Lung (tissue), 12 donors: ENCODE data around the gene GALNT5. TPM values are rescaled to one million over a fixed set of nuclear protein-coding genes. Genes with fewer than 3 reads are reported as not detected.

ENCODE experiments used
- ATAC-seq: fragments of 200-7000 bp; cut with Tn5 transposase; one replicate; pipeline ENCODE4 v1.9.1; 2020; ENCODE audit warnings: moderate number of reproducible peaks; ENCODE audit not compliant: insufficient read depth, low FRiP score
- DNase-seq, 3 donors: peaks; one replicate each; pipeline ENCODE4 v3.0.0-alpha.2; 2013 to 2017
- H3K27ac ChIP-seq, 2 donors: one replicate each; pipeline ENCODE4 v1.5.1; 2013; ENCODE audit warnings: mild to moderate bottlenecking in 2 of 2, moderate library complexity in 2 of 2, control low read depth in 1 of 2, inconsistent platforms in 1 of 2, low read depth in 1 of 2, low read length in 1 of 2
- H3K27me3 ChIP-seq, 3 donors: one replicate each; pipeline ENCODE4 v1.5.1; 2013; ENCODE audit warnings: low read length in 2 of 3; ENCODE audit not compliant: control insufficient read depth in 3 of 3, insufficient read depth in 3 of 3
- H3K36me3 ChIP-seq, 4 donors: one replicate each; pipeline ENCODE4 v1.5.1; 2013; ENCODE audit warnings: low read length in 4 of 4, mild to moderate bottlenecking in 1 of 4, moderate library complexity in 1 of 4; ENCODE audit not compliant: control insufficient read depth in 4 of 4, insufficient read depth in 4 of 4
- H3K4me1 ChIP-seq, 5 donors: one replicate each; pipeline ENCODE4 v1.5.1; 2013; ENCODE audit warnings: low read length in 5 of 5, mild to moderate bottlenecking in 2 of 5, moderate library complexity in 1 of 5; ENCODE audit not compliant: control insufficient read depth in 5 of 5, insufficient read depth in 5 of 5
- H3K4me3 ChIP-seq: one replicate; pipeline ENCODE4 v1.5.1; 2013; ENCODE audit warnings: mild to moderate bottlenecking, control low read depth, moderate library complexity
- H3K9ac ChIP-seq, 2 donors: one replicate each; pipeline ENCODE4 v1.5.1; 2013; ENCODE audit warnings: low read length in 2 of 2, control low read depth in 1 of 2; ENCODE audit not compliant: insufficient read depth in 1 of 2
- H3K9me3 ChIP-seq, 4 donors: one replicate each; pipeline ENCODE4 v1.5.1; 2013; ENCODE audit warnings: low read length in 3 of 4, mild to moderate bottlenecking in 1 of 4, moderate library complexity in 1 of 4; ENCODE audit not compliant: control insufficient read depth in 4 of 4, insufficient read depth in 3 of 4
- WGBS, 2 donors: extraction: QIAGEN DNeasy Blood & Tissue Kit; methylation state at CpG; one replicate each; pipeline ENCODE4 v1.1.7; 2013; 5-methylcytosine and 5-hydroxymethylcytosine counted together
- polyA plus RNA-seq, 2 donors: library from polyadenylated mRNA; stranded (reverse); fragments of 200-250 nt; gene quantifications; one replicate each; pipeline ENCODE4 v1.2.1, GENCODE V29; 2013
- total RNA-seq, 2 donors: library from RNA; depleted of rRNA in 1 of 2; stranded (reverse); fragments of >200 nt in 1 of 2; gene quantifications; one replicate each; pipeline ENCODE4 v1.2.1, GENCODE V29; 2014 to 2021
- TF ChIP-seq, protein P1 (sequence below): IDR thresholded peaks from 2 replicates; pipeline ENCODE4 v1.5.1; 2012; ENCODE audit warnings: mild to moderate bottlenecking; ENCODE audit errors: control extremely low read depth, extremely low read depth
- donor health status: control.
- donor health status: control.
- donor health status: Bipolar disorder and iron deficiency.
- donor health status: healthy.
- donor health status: DM: yes; HTN: yes; CAD: no.

GALNT5 gene
- total and polyA plus RNA-seq, 4 donors, result 3.8 to 35.9 (median 10.3) TPM

DNA sequence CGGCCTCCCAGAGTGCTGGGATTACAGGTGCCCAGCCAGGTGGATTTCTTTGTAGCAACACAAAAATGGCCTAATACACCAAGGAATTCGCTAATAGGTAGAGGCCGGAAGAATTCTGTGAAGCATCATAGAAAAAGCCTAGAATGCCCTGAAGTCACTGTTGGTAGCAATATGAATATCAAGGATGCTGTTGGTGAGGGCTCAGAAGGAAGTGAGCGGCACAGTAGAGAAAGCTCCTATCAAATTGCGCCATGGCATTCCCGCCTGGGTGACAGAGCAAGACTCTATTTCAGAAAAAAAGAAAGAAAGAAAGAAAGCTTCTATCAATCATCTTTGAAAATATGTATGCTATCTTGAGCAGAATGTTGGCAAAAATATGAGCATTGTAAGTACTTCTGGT, 23.8 kb downstream of the GALNT5 start:
- ATAC-seq (no peak), DNase-seq (no peak)
- H3K4me3 ChIP-seq, result no peak overlapping the region
- H3K27ac ChIP-seq, result no peak overlapping the region
- H3K4me1 ChIP-seq, result peaks cover 0 to 11% (median 1%) of the 10 kb centered on the region in 5 donors
- H3K9me3 ChIP-seq, result no peaks in the 10 kb centered on the region
- TF ChIP-seq, protein P1, sequence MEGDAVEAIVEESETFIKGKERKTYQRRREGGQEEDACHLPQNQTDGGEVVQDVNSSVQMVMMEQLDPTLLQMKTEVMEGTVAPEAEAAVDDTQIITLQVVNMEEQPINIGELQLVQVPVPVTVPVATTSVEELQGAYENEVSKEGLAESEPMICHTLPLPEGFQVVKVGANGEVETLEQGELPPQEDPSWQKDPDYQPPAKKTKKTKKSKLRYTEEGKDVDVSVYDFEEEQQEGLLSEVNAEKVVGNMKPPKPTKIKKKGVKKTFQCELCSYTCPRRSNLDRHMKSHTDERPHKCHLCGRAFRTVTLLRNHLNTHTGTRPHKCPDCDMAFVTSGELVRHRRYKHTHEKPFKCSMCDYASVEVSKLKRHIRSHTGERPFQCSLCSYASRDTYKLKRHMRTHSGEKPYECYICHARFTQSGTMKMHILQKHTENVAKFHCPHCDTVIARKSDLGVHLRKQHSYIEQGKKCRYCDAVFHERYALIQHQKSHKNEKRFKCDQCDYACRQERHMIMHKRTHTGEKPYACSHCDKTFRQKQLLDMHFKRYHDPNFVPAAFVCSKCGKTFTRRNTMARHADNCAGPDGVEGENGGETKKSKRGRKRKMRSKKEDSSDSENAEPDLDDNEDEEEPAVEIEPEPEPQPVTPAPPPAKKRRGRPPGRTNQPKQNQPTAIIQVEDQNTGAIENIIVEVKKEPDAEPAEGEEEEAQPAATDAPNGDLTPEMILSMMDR, result no peak
- no peaks in the 10 kb centered on the region for H3K36me3 ChIP-seq
- 96% methylated on average over 6 of the region's 6 CpGs for WGBS, 2 donors
- no peaks in the 10 kb centered on the region for H3K27me3 ChIP-seq
- no peak overlapping the region for H3K9ac ChIP-seq

DNA sequence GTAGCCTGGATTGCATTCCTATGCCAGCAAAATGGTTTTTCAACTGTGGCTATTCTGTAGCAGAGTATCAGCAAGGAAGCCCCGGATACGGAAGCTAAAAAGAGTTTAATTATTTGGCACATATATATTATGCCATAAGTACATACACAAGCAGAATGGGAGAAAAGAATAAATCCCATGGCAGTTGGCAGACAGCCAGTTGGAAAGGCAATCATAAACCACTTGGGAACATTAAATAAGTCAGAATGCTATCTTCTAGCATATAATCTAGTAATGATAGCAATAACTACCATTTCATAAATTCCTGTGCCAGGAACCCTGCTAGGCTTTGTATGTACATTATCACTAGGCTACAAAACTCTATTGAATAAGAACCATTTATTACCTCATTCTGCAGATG, 26.0 kb downstream of the GALNT5 start:
- H3K4me3 ChIP-seq, result no peak overlapping the region
- H3K27me3 ChIP-seq, result no peaks in the 10 kb centered on the region
- H3K27ac ChIP-seq, result no peak overlapping the region
- DNase-seq (peak; percentile 66 to 81 (median 78)), ATAC-seq (no peak)
- no peaks in the 10 kb centered on the region for H3K36me3 ChIP-seq
- H3K4me1 ChIP-seq, result peaks cover 0 to 11% (median 1%) of the 10 kb centered on the region in 5 donors
- TF ChIP-seq, protein P1, result no peak
- H3K9ac ChIP-seq, result no peak overlapping the region
- H3K9me3 ChIP-seq, result no peaks in the 10 kb centered on the region
- WGBS, 2 donors, result 79 to 89% methylated on average over 2 of the region's 2 CpGs

DNA sequence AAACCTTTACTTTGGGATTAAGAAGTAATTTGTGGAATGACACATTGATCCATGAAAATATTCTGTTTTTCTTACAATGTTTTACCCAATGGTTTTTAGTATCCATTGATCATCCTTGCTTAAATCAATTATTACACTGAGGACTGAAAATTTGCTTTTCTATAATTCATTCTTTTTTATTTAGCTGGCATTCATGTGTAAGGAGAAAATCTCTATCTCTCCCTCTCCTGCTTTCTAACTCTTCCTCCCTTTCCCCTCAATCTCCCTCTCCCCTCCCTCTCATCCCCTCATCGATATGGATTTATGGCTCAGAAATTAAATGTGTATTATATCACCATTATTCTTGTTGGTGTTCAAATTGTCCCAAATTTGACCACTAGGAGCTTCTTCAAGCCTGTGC, 29.7 kb downstream of the GALNT5 start:
- ATAC-seq (no peak), DNase-seq (no peak)
- Histone ChIP-seq H3K27me3 (no peaks in the 10 kb centered on the region), H3K9ac (no peak overlapping the region), H3K27ac (no peak overlapping the region), H3K9me3 (no peaks in the 10 kb centered on the region), H3K4me1 (peaks cover 0 to 11% (median 3%) of the 10 kb centered on the region in 5 donors), H3K36me3 (no peaks in the 10 kb centered on the region), H3K4me3 (no peak overlapping the region)
- TF ChIP-seq, protein P1, result no peak
- 88 to 100% methylated on average over 1 of the region's 1 CpG for WGBS, 2 donors

DNA sequence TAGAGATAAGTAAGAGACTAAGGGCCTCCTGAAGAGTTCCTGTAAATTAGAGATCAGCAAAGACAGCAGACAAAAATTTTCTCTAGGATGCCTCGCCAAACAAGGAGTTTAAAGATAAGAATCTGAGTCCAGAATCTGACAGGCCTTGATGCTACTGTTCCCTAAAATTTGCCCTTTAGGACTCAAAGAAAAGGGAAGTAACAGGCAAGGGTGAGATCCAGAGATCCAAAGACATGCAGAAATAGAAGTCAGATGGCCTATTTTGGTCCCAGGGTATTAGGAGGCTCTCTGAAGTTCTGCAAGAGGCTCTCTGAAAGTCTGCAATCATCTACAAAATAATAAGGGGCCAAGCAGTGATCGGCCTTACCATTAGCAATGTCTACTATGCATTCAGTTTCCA, 33.0 kb downstream of the GALNT5 start:
- Histone ChIP-seq H3K9me3 (no peaks in the 10 kb centered on the region), H3K36me3 (no peaks in the 10 kb centered on the region), H3K4me3 (no peak overlapping the region), H3K27ac (no peak overlapping the region), H3K27me3 (no peaks in the 10 kb centered on the region), H3K4me1 (peaks cover 0 to 15% (median 3%) of the 10 kb centered on the region in 5 donors), H3K9ac (no peak overlapping the region)
- TF ChIP-seq, protein P1, result no peak
- 85 to 87% methylated on average over 2 of the region's 2 CpGs for WGBS, 2 donors
- no peak for DNase-seq
- ATAC-seq, result no peak
